ENCODE measurements around the gene IPO11.

DNA sequence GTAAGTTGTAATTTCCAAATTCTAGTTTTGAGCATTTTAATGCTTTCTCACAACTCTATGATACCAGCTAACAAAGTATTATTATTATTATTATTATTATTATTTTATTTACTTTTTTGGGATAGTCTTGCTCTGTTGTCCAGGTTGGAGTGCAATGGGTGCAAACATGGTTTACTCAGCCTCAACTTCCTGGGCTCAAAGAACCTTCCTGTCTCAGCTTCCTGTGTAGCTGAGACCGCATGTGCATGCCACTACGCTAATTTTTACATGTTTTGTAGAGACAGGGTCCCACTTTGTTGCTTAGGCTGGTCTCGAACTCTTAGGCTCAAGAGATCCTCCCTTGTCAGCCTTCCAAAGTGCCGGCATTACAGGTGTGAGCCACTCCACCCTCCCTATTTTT lies 193.1 kb downstream of the IPO11 start:
- TF ChIP-seq CTCF (IDR thresholded peaks at IDR 0.05; ENCODE audit: low read length) (no peak), EZH2 (IDR thresholded peaks at IDR 0.05; ENCODE audit: borderline replicate concordance, low read length) (no peak)

All from OCI-LY1 (cell line).